Ishikawa (cell line): Measurements from ENCODE around the gene ZDHHC1.

ENCODE experiments used
- CEBPB ChIP-seq: IDR thresholded peaks from 2 replicates; pipeline ENCODE4 v1.6.1; 2012
- CREB1 ChIP-seq: IDR thresholded peaks from 2 replicates; pipeline ENCODE4 v1.6.1; 2012; ENCODE audit warnings: low read depth
- EGR1 ChIP-seq: IDR thresholded peaks from 2 replicates; pipeline ENCODE4 v1.6.1; 2012
- EP300 ChIP-seq: IDR thresholded peaks from 2 replicates; pipeline ENCODE4 v1.6.1; 2012; ENCODE audit warnings: borderline replicate concordance
- FOXM1 ChIP-seq: IDR thresholded peaks from 2 replicates; pipeline ENCODE4 v1.6.1; 2012; ENCODE audit warnings: low read depth, borderline replicate concordance
- NFIC ChIP-seq: IDR thresholded peaks from 2 replicates; pipeline ENCODE4 v1.6.1; 2012
- RAD21 ChIP-seq: IDR thresholded peaks from 2 replicates; pipeline ENCODE4 v1.6.1; 2012; ENCODE audit warnings: low read depth
- REST ChIP-seq: IDR thresholded peaks from 2 replicates; pipeline ENCODE4 v1.6.1; 2012; ENCODE audit warnings: low read depth, mild to moderate bottlenecking
- TAF1 ChIP-seq: IDR thresholded peaks from 2 replicates; pipeline ENCODE4 v1.6.1; 2012; ENCODE audit warnings: low read depth, mild to moderate bottlenecking
- TCF12 ChIP-seq: IDR thresholded peaks from 2 replicates; pipeline ENCODE4 v1.6.1; 2012; ENCODE audit warnings: low read depth
- TEAD4 ChIP-seq: IDR thresholded peaks from 2 replicates; pipeline ENCODE4 v1.6.1; 2012
- YY1 ChIP-seq: IDR thresholded peaks from 2 replicates; pipeline ENCODE4 v1.6.1; 2012; ENCODE audit warnings: low read depth
- ZBTB7A ChIP-seq: IDR thresholded peaks from 2 replicates; pipeline ENCODE4 v1.6.1; 2012; ENCODE audit warnings: low read depth
- TF ChIP-seq, protein P1 (sequence below): IDR thresholded peaks from 2 replicates; pipeline ENCODE4 v1.6.1; 2012
- TF ChIP-seq, protein P2 (sequence below): IDR thresholded peaks from 2 replicates; pipeline ENCODE4 v1.6.1; 2012

ZDHHC1 gene

DNA sequence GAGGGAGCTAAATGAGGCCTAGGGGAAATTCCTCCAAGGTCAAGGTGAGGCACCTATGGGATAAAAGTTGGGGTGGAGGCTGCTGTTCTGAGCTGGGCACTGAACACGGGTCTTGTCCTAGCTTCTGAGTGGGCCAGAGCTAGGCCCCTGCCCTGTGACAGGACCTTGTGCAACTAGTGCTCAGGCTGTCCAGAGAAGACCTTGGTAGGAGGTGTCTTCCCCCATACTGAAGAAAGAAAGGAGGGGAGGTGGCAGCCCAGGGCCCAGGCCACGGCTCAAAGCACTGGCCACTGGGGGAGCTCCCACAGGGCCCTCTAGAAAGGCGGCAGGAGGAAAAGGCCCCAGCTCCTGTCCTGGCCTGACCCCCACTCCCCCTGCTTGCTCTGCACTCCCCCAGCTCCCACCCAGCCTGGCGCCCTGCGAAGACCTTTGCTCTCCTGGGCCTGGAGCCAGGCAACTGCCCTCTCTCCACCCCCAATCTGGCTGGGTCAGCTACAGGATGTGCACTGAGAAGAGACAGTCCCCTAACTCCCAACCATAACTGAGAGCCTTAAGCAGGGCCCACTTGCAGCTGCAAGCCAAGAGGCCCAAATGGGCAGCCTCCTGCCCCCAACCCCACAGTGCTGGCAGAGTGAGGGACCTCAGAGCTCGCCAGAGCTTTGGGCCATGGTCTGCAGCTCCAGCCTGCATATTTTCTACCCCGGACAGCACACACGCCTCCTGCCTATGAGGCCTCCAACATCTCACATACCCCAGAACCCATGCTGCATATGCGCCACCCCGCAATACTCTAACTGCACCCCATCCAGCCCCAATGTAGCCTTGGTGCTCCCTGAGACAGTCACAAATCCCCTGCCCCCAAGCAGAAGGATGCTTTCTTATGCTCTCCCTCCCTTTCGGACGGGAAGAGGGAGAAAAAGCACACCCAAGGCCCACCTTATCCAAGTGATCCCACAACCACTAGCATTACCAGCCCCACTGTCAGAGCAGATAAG is 29.9 kb upstream of the ZDHHC1 start:
- no peak for TF ChIP-seq TAF1
- TF ChIP-seq CREB1: no peak
- no peak for TF ChIP-seq NFIC
- no peak for TF ChIP-seq YY1
- no peak for TF ChIP-seq CEBPB
- no peak for TF ChIP-seq TEAD4
- TF ChIP-seq EGR1: no peak
- TF ChIP-seq, protein P1, sequence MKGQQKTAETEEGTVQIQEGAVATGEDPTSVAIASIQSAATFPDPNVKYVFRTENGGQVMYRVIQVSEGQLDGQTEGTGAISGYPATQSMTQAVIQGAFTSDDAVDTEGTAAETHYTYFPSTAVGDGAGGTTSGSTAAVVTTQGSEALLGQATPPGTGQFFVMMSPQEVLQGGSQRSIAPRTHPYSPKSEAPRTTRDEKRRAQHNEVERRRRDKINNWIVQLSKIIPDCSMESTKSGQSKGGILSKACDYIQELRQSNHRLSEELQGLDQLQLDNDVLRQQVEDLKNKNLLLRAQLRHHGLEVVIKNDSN: no peak
- no peak for TF ChIP-seq ZBTB7A
- TF ChIP-seq EP300: no peak
- TF ChIP-seq REST: no peak
- TF ChIP-seq TCF12: no peak
- no peak for TF ChIP-seq RAD21
- TF ChIP-seq, protein P2, sequence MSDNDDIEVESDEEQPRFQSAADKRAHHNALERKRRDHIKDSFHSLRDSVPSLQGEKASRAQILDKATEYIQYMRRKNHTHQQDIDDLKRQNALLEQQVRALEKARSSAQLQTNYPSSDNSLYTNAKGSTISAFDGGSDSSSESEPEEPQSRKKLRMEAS: no peak
- no peak for TF ChIP-seq FOXM1

DNA sequence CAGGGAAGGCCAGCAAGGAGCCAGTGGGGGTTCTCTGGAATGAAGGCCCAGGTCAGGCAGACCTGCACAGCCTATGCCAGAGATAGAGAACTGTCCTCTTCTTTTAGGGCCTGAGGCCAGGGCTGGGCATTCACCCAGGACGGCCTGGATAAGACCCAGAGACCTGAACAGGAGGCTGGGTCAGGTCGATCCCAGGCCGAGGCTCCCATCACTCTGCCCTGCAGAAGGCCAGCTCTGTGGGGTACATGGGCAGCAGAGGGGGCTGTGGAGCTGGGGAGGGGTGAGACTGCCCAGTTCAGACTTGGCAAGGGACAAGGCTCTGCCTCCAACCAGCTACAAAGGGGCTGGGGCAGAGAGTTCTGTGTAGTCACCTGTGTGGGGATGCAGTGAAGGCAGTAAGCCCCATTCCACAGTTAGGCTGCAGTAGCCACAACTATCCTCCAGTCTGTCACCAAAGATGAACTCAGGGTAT is 29.2 kb upstream of the ZDHHC1 start:
- TF ChIP-seq CREB1 (no peak), TAF1 (no peak), CEBPB (no peak), REST (no peak), YY1 (no peak), NFIC (no peak), FOXM1 (no peak), EP300 (no peak), TEAD4 (no peak), TCF12 (no peak)
- TF ChIP-seq, protein P2: no peak

DNA sequence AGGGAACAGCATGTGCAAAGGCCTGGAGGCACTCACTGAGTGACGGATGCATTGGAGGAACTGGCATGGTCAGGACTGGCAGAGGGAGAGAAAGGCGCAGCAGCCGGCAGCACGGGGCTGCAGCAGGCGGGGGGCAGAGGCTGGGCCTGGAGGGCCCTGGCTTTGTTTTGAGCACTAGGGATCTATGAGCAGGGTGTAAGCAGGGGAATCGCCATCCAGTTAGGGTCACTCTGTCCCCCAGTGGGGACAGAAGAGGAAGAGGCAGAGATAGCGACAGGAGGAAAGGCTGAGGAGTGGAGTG is 28.8 kb upstream of the ZDHHC1 start:
- no peak for TF ChIP-seq TEAD4
- no peak for TF ChIP-seq FOXM1
- TF ChIP-seq NFIC: no peak
- no peak for TF ChIP-seq TAF1
- TF ChIP-seq EGR1: no peak
- no peak for TF ChIP-seq CREB1
- TF ChIP-seq RAD21: no peak
- no peak for TF ChIP-seq EP300
- no peak for TF ChIP-seq CEBPB

- TF ChIP-seq, protein P2: peak; percentile 56; the same call in 1 of the 2 replicates
- TF ChIP-seq, protein P1: no peak
- TF ChIP-seq CEBPB (no peak), REST (no peak), NFIC (0 out of 2 replicates have a peak, but pooled peaks have one; percentile 26)
These were observed 28.2 kb upstream of the ZDHHC1 start for GRCh38 chr16:67444259-67445125.
